Testis (tissue), 2 donors: ENCODE data around the gene UBQLN4.

Experiments used
- CTCF ChIP-seq, 3 experiments: fragments of 450-650 bp in 2 of 3; fragments of 200-600 bp in 1 of 3; sonication (generic) in 1 of 3; IDR thresholded peaks; one replicate each; pipeline ENCODE4 v1.5.1; 2016 to 2019; ENCODE audit warnings: antibody characterized with exemption in 3 of 3, mild to moderate bottlenecking in 2 of 3, moderate library complexity in 1 of 3
- POLR2A ChIP-seq: fragments of 450-650 bp; IDR thresholded peaks from one replicate; pipeline ENCODE4 v1.6.1; 2017; ENCODE audit warnings: antibody characterized with exemption, mild to moderate bottlenecking, moderate library complexity

GRCh38 chr1:156006666-156007376 is 46.8 kb downstream of the UBQLN4 start:
- TF ChIP-seq CTCF (IDR thresholded peaks at IDR 0.05) (no peak), POLR2A (no peak)
